Measurements from ENCODE around the gene NUCB1. TPM values are rescaled to one million over a fixed set of nuclear protein-coding genes. Genes with fewer than 3 reads are reported as not detected.

NUCB1 gene
- total RNA-seq, 1 experiment from 2014 or later: 162 TPM

GRCh38 chr19:48943081-48943480 is 43.0 kb downstream of the NUCB1 start:
- CTCF ChIA-PET: interaction anchor here (0.8 kb wide), 1 partner anchor 10 kb away, joined by 3 read pairs; no protein-coding TSS in a partner anchor
- no peak for DNase-seq
- no peaks in the 10 kb centered on the region for H3K27me3 Mint-ChIP-seq (ENCODE audit: unreplicated experiment)
- no peaks in the 10 kb centered on the region for H3K36me3 Mint-ChIP-seq (ENCODE audit: insufficient read depth, unreplicated experiment)
- BruUV-seq (replicated peaks): no TSS peak
- no peak overlapping the region for H3K4me3 Mint-ChIP-seq (ENCODE audit: low read depth, unreplicated experiment)
- no peaks in the 10 kb centered on the region for H3K4me1 Mint-ChIP-seq (ENCODE audit: low read depth, unreplicated experiment)
- H3K27ac Mint-ChIP-seq (ENCODE audit: unreplicated experiment): no peak overlapping the region
- TF ChIP-seq, protein P1, sequence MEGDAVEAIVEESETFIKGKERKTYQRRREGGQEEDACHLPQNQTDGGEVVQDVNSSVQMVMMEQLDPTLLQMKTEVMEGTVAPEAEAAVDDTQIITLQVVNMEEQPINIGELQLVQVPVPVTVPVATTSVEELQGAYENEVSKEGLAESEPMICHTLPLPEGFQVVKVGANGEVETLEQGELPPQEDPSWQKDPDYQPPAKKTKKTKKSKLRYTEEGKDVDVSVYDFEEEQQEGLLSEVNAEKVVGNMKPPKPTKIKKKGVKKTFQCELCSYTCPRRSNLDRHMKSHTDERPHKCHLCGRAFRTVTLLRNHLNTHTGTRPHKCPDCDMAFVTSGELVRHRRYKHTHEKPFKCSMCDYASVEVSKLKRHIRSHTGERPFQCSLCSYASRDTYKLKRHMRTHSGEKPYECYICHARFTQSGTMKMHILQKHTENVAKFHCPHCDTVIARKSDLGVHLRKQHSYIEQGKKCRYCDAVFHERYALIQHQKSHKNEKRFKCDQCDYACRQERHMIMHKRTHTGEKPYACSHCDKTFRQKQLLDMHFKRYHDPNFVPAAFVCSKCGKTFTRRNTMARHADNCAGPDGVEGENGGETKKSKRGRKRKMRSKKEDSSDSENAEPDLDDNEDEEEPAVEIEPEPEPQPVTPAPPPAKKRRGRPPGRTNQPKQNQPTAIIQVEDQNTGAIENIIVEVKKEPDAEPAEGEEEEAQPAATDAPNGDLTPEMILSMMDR (IDR thresholded peaks at IDR 0.05; ENCODE audit: unreplicated experiment): no peak
- intact Hi-C loops (cut with micrococcal nuclease; ENCODE audit: unreplicated experiment): no loop called here
- H3K9me3 Mint-ChIP-seq (ENCODE audit: low read depth, unreplicated experiment): no peaks in the 10 kb centered on the region

DNA sequence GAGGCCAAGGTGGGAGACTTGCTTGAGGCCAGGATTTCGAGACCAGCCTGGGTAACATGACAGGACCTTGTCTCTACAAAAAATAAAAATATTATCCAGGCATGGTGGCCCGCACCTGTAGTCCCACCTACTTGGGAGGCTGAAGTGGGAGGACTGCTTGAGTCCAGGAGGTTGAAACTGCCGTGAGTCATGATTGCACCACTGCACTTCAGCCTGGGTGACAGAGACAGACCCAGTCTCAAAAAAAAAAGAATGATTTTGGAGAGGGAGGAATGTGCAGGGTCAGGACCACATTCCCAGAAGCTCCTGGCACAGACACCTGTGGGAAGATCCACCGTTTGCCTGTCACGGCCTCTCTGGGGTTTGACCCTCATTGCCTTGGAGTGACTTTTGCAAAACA is 45.3 kb downstream of the NUCB1 start:
- no peak overlapping the region for H3K27ac Mint-ChIP-seq (ENCODE audit: unreplicated experiment)
- CTCF ChIA-PET: interaction anchor here (1.1 kb wide), 1 partner anchor 12 kb away, joined by 3 read pairs; the partner anchor contains the start of gene DHDH
- TF ChIP-seq, protein P1 (IDR thresholded peaks at IDR 0.05; ENCODE audit: unreplicated experiment): no peak
- intact Hi-C loops (cut with micrococcal nuclease; ENCODE audit: unreplicated experiment): no loop called here
- H3K4me1 Mint-ChIP-seq (ENCODE audit: low read depth, unreplicated experiment): no peaks in the 10 kb centered on the region
- BruUV-seq (replicated peaks): no TSS peak
- no peaks in the 10 kb centered on the region for H3K27me3 Mint-ChIP-seq (ENCODE audit: unreplicated experiment)
- H3K36me3 Mint-ChIP-seq (ENCODE audit: insufficient read depth, unreplicated experiment): no peaks in the 10 kb centered on the region
- H3K4me3 Mint-ChIP-seq (ENCODE audit: low read depth, unreplicated experiment): no peak overlapping the region
- DNase-seq: no peak
- H3K9me3 Mint-ChIP-seq (ENCODE audit: low read depth, unreplicated experiment): peaks cover 2% of the 10 kb centered on the region

- CTCF ChIA-PET: interaction anchor here (0.6 to 1.1 kb wide), 3 partner anchors 13 to 65 kb away, joined by 3 to 5 read pairs (median 3); partner anchors contain the start of gene DHDH
- Mint-ChIP-seq H3K27me3 (ENCODE audit: unreplicated experiment) (no peaks in the 10 kb centered on the region), H3K4me1 (ENCODE audit: low read depth, unreplicated experiment) (no peaks in the 10 kb centered on the region), H3K27ac (ENCODE audit: unreplicated experiment) (no peak overlapping the region), H3K4me3 (ENCODE audit: low read depth, unreplicated experiment) (no peak overlapping the region), H3K9me3 (ENCODE audit: low read depth, unreplicated experiment) (peaks cover 2% of the 10 kb centered on the region), H3K36me3 (ENCODE audit: insufficient read depth, unreplicated experiment) (no peaks in the 10 kb centered on the region)
- intact Hi-C loops (cut with micrococcal nuclease; ENCODE audit: unreplicated experiment): no loop called here
- DNase-seq: no peak
- TF ChIP-seq, protein P1 (IDR thresholded peaks at IDR 0.05; ENCODE audit: unreplicated experiment): no peak
- no TSS peak for BruUV-seq (replicated peaks)
Measured at GRCh38 chr19:48945817-48946216, 45.7 kb downstream of the NUCB1 start.

DNA sequence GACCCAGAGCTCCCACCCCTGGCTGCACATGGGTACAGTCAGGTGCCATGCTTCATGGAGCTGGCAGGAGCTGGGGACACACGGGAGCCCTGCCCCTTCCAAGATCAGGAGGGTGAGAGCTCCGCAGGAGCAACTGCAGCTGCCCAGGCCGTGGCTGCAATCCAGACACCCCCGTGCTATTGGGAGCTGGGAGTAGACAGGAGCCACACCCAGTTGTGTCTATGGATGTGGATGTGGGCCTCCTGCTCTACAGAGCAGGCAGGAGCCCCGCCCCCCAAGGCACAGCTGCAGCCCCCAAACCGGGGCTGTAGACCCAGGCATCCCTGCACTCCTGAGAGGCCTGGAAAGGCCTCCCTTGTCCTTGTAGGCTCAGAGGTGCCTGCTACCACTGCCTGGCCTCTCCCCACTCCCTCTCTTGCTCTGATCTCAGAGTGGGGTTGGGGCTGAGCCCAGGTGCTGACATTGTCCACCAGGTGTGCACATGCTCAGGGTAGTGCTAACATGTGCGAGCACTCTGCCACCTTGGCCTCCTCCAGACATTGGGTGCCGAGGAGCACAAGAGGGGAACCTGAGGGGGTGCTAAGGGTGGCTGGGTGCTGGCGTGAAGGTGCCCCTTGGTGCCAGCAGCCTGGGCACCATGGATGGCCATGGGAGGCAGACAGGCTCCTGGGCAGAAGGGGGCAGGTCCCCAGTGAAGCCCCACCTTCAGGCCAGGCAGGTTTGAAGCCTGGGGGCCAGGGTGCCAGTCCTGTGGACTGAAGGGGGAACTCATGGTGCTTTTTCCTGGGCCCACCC is 46.5 kb downstream of the NUCB1 start:
- TF ChIP-seq, protein P1 (IDR thresholded peaks at IDR 0.05; ENCODE audit: unreplicated experiment): no peak
- Mint-ChIP-seq H3K27ac (ENCODE audit: unreplicated experiment) (no peak overlapping the region), H3K36me3 (ENCODE audit: insufficient read depth, unreplicated experiment) (no peaks in the 10 kb centered on the region), H3K4me3 (ENCODE audit: low read depth, unreplicated experiment) (no peak overlapping the region), H3K9me3 (ENCODE audit: low read depth, unreplicated experiment) (peaks cover 2% of the 10 kb centered on the region), H3K27me3 (ENCODE audit: unreplicated experiment) (no peaks in the 10 kb centered on the region), H3K4me1 (ENCODE audit: low read depth, unreplicated experiment) (no peaks in the 10 kb centered on the region)
- no peak for DNase-seq
- intact Hi-C loops (cut with micrococcal nuclease; ENCODE audit: unreplicated experiment): no loop called here
- CTCF ChIA-PET: interaction anchor here (0.6 to 1.1 kb wide), 4 partner anchors 13 to 66 kb away, joined by 3 to 5 read pairs (median 3); partner anchors contain the start of gene DHDH
- no TSS peak for BruUV-seq (replicated peaks)

Data from Calu3 (cell line).